ENCODE data around the gene ATP6V1A.

The ATP6V1A gene

DNA sequence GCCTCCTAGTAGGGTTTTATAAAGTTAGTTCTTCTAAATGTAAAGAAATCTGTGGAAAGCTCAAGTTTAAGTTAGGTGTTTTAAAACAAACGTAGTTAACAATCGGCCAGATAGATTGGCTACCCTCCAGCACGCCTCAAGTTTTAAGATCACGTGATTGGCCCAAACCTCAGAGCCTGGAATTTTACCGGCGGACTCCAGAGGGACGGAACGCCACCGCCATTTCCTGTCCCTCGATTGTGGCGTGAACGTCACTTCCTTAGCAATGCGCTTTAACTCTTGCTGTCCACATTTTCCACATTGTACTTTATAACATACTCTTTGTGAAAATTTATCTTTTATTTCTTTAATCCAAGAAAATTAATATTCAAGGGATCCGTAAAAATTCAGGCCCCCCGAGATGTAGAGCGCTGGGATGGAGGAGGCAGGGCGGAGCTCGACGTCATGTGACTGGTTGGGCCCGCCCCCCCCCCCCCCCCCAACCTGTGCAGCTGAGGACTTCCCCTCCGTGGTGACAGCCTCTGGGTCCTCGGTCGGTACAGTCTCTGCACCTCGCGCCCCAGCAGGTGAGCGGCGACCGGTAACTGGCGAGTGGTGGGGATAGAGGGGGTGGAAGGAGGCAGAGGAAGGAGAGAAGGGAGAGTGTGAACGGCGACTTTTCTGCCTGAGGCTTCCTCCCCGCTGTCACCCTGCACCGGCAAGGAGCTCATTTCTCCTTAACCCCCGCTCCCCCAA lies at the start of gene ATP6V1A:
TSS of gene ATP6V1A (plus strand) at position 488 of the 735 bp plus-strand sequence. CDS start 31,719 bp downstream, outside the sequence.
- peaks cover 5% of the 10 kb centered on the region for H3K36me3 Mint-ChIP-seq (ENCODE audit: low read depth)
- H3K27me3 Mint-ChIP-seq (ENCODE audit: low read depth, poor library complexity): peaks cover 8% of the 10 kb centered on the region
- H3K4me1 Mint-ChIP-seq: peaks cover 53% of the 10 kb centered on the region
- H3K4me3 Mint-ChIP-seq: peak within 1 kb of the TSS; percentile 98
- no peaks in the 10 kb centered on the region for H3K9me3 Mint-ChIP-seq
- peak; percentile 74 for DNase-seq
- TF ChIP-seq, protein P1, sequence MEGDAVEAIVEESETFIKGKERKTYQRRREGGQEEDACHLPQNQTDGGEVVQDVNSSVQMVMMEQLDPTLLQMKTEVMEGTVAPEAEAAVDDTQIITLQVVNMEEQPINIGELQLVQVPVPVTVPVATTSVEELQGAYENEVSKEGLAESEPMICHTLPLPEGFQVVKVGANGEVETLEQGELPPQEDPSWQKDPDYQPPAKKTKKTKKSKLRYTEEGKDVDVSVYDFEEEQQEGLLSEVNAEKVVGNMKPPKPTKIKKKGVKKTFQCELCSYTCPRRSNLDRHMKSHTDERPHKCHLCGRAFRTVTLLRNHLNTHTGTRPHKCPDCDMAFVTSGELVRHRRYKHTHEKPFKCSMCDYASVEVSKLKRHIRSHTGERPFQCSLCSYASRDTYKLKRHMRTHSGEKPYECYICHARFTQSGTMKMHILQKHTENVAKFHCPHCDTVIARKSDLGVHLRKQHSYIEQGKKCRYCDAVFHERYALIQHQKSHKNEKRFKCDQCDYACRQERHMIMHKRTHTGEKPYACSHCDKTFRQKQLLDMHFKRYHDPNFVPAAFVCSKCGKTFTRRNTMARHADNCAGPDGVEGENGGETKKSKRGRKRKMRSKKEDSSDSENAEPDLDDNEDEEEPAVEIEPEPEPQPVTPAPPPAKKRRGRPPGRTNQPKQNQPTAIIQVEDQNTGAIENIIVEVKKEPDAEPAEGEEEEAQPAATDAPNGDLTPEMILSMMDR (IDR thresholded peaks at IDR 0.05): no peak
- H3K27ac Mint-ChIP-seq: peak within 1 kb of the TSS; percentile 100

DNA sequence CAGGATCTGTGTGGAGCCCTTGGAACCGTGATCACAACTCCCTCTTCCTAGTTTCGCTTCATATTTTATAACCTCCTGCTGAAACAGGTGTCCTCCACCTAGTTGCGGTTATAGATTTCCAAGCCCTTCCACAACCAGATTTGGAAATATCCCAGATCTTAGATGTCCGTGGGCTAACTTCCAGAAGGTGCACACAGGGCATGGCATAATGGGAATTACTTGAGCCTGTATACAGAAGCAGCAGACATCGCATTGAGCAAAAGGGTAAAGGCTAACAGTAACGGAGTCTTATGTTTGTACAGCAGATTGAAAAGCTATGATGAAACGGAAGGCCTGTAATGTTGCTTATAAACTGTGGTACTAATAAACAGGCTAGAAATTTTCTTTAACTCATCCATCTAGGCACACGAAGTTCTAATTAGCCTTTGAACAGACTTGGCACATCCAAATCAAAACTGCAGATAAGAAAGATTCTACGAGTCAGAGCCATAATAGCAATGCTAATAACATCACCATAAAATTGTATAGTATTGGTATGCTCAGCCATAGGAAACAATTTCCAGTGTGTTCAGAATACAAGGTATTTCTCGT lies 49.2 kb upstream of the ATP6V1A start:
- peaks cover 8% of the 10 kb centered on the region for H3K36me3 Mint-ChIP-seq (ENCODE audit: low read depth)
- peaks cover 9% of the 10 kb centered on the region for H3K27me3 Mint-ChIP-seq (ENCODE audit: low read depth, poor library complexity)
- no peak overlapping the region for H3K4me3 Mint-ChIP-seq
- H3K27ac Mint-ChIP-seq: no peak overlapping the region
- no peaks in the 10 kb centered on the region for H3K9me3 Mint-ChIP-seq
- TF ChIP-seq, protein P1 (IDR thresholded peaks at IDR 0.05): no peak
- H3K4me1 Mint-ChIP-seq: peaks cover 25% of the 10 kb centered on the region
- DNase-seq: no peak

DNA sequence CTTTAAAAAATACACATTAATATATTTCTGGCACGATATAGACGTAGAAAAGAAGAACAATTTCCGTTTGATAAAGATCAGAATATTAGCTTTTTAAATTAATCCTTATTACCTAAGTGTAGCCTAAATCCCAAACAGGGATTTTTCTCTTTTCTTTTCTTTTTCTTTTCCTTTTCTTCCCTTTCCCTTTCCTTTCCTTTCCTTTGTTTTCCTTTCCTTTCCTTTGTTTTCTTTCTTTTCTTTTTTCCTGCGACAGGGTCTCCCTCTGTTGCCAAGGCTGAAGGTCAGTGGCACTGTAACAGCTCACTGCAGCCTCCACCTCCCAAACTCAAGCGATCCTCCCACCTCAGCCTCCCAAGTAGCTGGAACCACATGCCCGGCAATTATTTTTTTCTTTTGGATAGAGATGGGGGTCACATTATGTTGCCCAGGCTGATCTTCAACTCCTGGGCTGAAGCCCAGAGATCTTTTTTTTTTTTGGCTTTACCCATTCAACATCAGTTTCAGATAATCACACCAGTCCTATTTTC lies 48.6 kb upstream of the ATP6V1A start:
- peaks cover 21% of the 10 kb centered on the region for H3K4me1 Mint-ChIP-seq
- no peak overlapping the region for H3K4me3 Mint-ChIP-seq
- H3K9me3 Mint-ChIP-seq: no peaks in the 10 kb centered on the region
- TF ChIP-seq, protein P1 (IDR thresholded peaks at IDR 0.05): no peak
- peaks cover 6% of the 10 kb centered on the region for H3K36me3 Mint-ChIP-seq (ENCODE audit: low read depth)
- no peak overlapping the region for H3K27ac Mint-ChIP-seq
- no peak for DNase-seq
- H3K27me3 Mint-ChIP-seq (ENCODE audit: low read depth, poor library complexity): peaks cover 9% of the 10 kb centered on the region

DNA sequence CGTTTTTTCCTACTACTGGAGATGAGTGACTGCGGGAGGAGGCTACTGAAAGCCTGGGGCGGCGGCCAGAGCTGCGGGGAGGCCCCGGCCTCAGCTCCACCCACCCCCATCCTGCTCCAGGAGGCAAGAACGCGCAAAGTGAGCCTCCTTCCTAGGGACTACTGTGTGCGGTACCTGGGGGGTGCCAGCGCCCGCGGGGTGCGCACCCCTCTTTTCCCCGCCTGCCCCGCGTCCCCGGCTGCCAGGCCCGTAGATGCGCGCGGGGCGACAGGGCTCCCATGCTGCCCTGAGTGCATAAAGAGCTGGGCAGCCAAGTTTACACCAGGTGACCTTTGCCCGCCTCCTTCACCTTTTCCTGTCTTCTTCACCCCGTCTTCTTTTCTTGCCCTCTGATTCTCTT lies 47.9 kb upstream of the ATP6V1A start:
- no peaks in the 10 kb centered on the region for H3K9me3 Mint-ChIP-seq
- H3K27ac Mint-ChIP-seq: no peak overlapping the region
- H3K4me1 Mint-ChIP-seq: peaks cover 15% of the 10 kb centered on the region
- peak; percentile 14 for DNase-seq
- peaks cover 9% of the 10 kb centered on the region for H3K27me3 Mint-ChIP-seq (ENCODE audit: low read depth, poor library complexity)
- H3K36me3 Mint-ChIP-seq (ENCODE audit: low read depth): no peaks in the 10 kb centered on the region
- TF ChIP-seq, protein P1 (IDR thresholded peaks at IDR 0.05): no peak
- H3K4me3 Mint-ChIP-seq: peak overlapping the region; percentile 75

DNA sequence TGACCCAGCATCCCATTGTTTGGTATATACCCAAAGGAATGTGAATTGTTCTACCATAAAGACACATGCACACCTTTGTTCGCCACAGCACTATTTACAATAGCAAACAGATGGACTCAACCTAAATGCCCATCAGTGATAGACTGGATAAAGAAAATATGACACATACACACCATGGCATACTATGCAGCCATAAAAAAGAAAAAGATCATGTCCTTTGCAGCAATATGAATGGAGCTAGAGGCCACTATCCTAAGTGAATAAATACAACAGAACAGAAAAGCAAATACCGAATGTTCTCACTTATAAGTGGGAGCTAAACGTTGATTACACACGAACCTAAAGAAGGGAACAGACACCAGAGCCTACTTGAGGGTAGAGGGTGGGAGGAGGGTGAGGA lies 39.0 kb upstream of the ATP6V1A start:
- TF ChIP-seq, protein P1 (IDR thresholded peaks at IDR 0.05): no peak
- Mint-ChIP-seq H3K9me3 (peaks cover 3% of the 10 kb centered on the region), H3K4me3 (no peak overlapping the region), H3K4me1 (no peaks in the 10 kb centered on the region), H3K27ac (no peak overlapping the region), H3K36me3 (ENCODE audit: low read depth) (no peaks in the 10 kb centered on the region), H3K27me3 (ENCODE audit: low read depth, poor library complexity) (peaks cover 16% of the 10 kb centered on the region)
- no peak for DNase-seq
